Right forelimb (tissue), 1 donor: ENCODE data around the gene LPGAT1.
A peak's percentile ranks its signal among the peaks of the same experiment; 100 is the strongest.
"Not testable (repeated sequence)": the region's sequence is repeated elsewhere in the genome, so short reads cannot be mapped to it uniquely, and the experiment has no call there.

Experiments used
- DNase-seq: peaks from one replicate; pipeline ENCODE4 v3.0.0-alpha.2; 2018

LPGAT1 gene, protein sequence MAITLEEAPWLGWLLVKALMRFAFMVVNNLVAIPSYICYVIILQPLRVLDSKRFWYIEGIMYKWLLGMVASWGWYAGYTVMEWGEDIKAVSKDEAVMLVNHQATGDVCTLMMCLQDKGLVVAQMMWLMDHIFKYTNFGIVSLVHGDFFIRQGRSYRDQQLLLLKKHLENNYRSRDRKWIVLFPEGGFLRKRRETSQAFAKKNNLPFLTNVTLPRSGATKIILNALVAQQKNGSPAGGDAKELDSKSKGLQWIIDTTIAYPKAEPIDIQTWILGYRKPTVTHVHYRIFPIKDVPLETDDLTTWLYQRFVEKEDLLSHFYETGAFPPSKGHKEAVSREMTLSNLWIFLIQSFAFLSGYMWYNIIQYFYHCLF

DNA sequence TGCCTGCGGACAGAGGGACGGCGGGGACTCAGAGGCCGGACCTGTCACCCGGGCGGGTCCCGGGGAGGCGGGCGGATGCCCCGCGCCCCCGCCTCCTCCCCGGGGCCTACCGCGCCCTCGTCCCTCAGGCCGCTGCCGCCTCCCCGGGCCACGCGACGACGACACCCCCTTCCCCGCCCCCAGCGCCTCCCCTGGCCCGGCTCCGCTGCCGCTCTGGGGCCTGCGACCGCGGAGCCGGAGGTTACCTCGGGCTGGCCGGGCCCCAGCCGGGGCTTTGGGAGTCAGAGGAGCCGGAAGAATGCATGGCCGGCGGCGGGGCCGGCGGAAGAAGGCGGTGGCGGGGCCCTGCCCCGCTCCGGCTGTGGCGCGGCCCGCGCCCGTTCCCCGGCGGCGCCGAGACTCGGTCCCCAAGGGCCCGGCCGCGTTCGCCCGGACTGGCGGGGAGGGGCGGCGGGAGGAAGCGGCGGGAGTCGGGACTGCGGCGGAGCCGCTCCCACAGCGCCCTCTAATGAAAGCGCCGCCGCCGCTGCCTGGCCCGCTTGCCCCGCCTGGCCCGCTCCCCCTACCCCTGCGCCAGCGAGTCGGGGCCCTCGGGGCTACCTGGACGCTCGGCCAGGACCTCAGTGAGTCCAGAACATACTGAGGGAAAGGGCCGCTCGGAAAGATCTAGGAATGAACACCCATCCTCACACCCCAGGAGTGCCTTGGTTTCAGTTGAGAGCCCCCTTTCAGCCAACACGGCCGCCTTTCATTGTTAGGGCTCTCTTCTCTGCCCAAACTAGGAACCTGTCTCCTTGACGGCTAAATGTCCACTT is at the start of gene LPGAT1:
Gene LPGAT1, minus strand, starts transcription at position 436 of the 815 bp plus-strand sequence. CDS start 1,467 bp downstream, outside the sequence.
- DNase-seq: peak; percentile 85

DNA sequence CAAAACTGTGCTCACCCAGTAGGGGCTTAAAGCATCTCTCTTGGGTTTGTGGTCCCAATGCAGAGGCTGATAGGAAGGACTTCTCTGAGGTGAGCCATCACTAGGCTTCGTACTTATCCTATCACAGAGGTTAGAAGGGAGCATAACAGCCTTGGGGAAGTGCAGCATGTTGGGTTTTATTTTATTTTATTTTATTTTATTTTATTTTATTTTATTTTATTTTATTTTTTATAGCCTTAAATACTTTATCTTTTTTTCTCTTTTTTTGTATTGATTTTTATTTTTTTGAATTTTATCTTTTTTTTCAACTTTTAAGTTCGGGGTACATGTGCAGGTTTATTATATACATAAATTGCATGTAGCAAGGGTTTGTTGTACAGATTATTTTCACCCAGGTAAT is 48.9 kb upstream of the LPGAT1 start:
- DNase-seq: no peak

DNA sequence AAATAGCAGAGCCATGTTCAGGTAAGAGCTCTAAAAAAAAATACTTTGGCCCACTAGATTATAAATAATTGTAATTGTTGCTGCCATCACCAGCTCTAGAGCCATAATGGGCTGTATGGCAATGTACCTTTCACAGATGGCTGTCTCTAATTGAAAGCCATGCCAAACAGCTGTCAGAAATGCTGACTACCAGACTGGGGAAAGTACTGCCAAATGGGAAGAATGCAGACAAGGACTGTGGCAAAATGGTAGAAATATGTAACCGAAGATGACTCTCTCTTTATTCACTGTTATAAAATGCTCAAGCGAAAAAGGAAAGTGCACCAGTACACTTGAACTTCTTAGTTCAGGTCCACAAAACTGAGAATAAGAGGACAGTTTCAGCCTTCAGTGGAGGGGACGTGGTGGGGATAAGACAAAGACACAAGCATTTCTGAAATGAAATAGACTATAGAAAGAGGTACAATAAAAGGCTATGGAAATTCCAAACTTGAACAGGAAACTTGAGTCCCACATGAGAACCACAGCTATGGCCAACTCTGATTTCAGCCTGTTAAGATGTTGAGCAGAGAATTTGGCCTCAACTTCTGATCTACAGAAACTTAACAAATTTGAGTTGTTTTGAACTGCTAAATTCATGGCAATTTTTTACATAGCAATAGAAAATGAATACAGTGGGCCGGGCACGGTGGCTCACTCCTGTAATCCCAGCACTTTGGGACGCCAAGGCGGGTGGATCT is 46.5 kb upstream of the LPGAT1 start:
- DNase-seq: no peak

DNA sequence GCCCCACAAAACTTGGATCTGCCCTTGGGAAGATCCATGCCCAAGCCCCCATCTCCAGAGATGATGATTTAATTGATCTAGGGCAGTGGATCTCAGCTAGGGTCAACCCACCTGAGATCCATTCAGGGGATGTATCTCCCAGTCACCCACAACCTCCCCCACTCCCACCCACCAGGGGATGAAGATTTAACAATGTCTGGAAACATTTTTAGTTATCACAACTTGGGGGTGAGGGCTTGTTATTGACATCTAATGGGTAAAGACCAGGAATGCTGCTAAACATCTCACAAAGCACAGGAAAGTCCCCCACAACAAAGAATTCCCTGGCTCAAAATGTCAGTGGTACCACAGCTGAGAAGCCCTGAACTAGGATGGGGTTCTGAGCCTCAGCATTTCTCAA is 45.0 kb upstream of the LPGAT1 start:
- DNase-seq: no peak

DNA sequence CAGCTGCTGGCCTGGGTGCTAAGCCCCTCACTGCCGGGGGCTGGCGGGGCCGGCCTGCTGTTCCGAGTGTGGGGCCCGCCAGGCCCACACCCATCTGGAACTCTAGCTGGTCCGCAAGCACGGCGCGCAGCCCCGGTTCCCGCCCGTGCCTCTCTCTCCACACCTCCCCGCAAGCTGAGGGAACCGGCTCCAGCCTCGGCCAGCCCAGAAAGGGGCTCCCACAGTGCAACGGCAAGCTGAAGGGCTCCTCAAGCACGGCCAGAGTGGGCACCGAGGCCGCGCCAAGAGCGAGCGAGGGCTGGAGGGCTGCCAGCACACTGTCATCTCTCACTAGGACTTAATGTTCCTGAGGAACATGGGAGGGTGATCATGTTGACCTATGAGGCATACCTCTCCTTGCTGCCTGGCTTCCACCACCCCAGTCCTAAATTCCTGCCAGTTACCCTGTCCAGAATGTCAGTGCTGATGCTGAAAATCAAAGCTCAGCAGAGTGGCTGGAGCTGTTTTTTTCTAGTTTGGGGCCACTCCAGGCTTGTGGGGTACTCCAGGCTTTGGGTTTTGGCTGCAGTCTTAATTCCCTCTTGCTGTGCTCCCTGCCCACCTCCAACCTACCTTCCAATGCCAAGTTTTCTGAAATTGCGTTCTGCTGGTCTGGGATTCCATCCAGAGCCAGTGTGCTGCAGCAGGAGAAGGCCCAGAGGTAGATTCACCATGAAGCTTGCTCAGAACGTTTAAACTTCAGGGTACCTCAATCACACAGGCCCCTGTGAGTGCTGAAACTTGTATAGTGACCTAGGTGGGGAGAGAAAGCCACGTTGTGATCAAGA is 44.2 kb upstream of the LPGAT1 start:
- no peak for DNase-seq

DNA sequence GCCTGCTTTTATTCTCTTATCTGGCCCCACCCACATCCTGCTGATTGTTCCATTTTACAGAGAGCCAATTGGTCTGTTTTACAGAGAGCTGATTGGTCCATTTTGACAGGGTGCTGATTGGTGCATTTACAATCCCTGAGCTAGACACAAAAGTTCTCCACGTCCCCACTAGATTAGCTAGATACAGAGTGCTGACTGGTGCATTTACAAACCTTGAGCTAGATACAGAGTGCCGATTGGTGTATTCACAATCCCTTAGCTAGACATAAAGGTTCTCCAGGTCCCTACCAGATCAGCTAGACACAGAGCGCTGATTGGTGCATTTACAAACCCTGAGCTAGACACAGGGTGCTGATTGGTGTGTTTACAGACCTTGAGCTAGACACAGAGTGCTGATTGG is 43.2 kb upstream of the LPGAT1 start:
- not testable (repeated sequence) for DNase-seq

DNA sequence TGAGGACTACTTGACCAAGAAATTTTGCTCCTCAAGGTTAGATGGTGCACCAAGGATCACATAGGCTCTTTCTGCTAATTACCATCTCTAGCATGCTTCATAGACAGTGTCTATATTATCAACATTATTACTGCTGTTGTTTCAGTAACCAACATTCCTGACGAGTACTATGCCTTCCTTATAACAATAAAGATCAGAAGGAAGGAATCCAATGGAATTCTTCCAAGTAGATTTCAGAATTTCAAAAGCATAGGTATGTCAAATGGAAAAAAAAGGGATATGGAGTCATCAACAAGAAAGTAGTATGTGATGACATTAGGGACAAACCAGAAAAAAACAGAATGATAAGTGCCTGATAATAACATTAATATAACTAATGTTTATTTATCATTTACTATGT is 39.6 kb upstream of the LPGAT1 start:
- no peak for DNase-seq

DNA sequence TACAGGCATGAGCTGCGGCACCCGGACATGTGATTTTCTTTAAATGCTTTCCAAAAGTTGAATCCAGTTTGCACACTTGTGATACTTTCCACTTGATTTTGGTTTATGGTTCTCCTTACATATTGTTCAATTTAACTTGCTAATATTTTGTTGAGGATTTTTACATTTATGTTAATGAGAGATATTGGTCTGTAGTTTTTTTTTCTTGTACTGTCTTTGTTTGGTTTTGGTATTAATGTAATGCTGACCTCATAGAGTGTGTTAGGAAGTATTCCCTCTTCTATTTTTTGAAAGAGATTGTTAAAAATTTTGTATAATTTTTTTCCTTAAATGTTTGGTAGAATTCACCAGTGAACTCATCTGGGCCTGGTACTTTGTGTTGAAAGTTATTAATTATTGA is 34.6 kb upstream of the LPGAT1 start:
- no peak for DNase-seq

DNA sequence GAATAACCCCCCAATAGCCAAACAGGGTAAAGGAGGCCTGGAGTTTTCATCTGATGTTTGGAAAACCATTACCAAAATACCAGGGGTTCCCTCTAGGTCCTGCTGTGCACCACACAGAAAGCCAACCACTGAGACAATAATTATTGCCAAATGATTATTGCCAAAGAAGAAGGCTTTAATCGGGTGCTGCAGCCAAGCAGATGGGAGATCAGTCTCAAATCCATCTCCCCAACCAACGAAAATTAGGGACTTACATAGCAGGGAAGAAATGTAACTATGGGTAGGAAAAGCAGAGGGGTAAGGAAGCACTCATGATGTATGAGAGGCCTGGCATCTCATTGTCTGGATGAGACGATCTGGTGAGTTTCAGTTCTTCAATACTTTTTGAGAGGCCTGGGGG is 28.8 kb upstream of the LPGAT1 start:
- no peak for DNase-seq

DNA sequence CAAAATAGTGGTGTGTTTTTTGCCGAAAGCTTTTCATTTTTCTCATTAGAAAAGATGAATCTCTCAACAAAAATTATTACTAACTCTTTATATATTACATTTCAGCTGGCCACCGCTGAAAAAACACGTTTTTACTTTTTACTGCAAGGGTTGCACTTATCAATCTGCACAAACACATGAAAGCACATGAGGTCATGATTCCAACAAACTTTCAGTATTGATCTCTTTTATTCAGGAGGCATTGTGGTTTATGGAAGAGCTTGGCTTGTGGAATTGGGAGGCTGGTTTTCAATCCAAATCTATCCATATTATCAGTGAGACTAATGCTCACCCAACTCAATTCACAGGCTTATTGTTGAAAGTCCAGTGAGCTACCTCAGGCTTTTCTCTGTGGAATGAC is 20.6 kb upstream of the LPGAT1 start:
- no peak for DNase-seq

DNA sequence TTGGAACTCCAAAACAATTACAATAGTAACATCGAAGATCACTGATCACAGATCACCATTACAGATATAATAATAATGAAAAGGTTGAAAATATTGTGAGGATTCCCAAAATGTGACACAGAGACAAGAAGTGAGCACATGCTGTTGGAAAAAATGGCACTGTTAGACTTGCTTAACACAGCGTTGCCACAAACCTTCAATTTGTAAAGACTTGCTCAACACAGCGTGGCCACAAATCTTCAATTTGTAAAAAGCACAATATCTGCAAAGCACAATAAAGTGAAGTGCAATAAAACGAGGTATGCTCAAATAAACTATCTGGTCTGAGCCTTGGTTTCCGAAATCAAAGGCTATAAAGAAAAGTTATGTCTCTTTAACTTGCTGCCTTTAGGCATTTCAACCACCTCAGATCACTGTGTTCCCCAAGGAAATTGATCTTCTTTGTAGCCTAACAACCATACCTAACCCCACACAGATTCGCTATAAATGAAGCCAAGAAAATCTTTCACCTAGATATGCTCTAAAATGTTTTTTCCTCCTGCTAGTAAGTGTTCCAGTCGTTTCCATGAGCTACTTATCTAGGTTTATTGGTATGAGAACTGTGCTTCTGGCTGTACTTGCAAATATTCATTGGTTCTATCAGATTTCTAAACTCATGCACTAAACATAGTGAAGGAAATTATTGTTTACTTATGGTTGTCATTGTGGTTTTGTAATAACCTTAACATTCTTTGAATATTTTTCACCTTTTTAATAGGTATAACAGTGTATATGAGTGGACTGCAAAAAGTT is 13.1 kb upstream of the LPGAT1 start:
- no peak for DNase-seq

DNA sequence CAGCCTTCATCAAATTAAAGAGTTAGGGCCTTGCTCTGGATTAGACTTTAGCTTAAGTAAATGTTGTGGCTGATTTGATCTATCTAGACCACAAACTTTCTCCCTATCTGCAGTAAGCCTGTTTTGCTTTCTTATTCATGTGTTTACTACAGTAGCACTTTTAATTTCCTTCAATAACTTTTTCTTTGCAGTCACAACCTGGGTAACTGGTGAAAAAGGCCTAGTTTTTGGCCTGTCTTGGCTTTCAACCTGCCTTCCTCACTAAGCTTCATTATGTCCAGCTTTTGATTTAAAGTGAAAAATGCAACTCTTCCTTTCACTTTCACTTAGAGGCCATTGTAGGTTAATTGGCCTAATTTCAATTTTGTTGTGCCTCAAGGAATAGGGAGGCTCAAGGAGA is 12.5 kb upstream of the LPGAT1 start:
- DNase-seq: no peak

DNA sequence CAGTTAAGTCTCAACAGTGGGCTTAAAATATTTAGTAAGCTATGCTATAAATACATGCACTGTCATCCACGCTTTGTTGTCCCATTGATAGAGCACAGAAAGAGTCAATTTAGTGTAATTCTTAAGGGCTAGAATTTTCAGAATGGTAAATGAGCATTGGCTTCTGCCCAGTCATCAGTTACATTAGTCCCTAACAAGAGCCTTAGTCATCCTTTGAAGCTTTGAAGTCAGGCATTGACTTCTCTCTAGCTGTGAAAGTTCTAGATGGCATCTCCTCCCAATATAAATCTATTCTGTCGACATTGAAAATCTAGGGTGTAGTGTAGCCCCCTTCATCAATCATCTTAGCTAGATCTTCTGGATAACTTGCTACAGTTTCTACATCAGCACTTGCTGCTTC is 12.0 kb upstream of the LPGAT1 start:
- DNase-seq: no peak

DNA sequence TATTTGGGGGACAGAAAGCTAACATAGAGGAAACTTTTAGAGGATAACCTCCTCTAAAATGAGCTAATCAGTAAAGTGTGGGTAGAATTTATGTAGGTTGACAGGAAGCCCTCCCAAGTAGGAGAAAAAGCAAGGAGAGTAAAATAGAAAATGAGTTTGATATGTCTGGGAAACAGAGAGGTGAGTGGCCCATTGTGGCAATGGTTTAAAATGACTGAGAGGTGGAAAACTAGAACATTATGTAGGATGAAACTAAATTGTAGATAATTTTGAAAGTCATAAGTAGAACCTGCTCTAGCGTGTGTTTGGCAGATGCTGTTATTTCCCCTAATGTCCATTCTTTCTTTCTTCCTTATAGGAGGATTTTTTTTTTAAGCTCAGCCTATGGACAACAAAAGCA is 8.5 kb upstream of the LPGAT1 start:
- no peak for DNase-seq

DNA sequence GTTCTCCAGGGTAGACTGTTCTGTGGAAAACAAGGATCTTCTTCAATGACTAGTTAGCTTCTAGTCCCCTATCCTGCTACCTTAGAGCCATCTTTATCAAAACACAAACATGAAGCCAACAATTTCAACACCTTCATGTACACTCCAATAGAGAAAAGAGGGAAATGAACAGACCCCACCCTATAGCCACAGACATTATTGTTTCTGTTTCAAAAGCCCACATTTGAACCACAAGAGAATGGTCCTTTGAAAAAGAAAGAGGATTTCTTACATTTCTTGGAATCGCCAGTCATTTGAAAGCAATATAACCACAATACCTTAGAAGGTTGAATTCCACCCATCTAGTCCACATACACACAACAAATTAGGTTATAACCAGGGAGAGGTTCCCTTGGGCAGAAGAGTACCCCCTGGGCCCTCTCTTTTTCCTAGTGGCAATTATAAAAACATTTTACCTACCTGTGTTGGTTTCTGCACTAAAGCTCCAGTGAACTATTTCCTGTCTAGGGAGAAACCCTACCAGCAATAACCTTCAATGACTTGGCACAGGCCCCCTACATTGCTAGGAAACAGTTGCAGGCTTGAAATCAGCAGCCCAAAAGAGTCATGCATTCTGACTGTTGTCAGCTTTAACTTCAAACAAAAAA is 2.7 kb upstream of the LPGAT1 start:
- no peak for DNase-seq

DNA sequence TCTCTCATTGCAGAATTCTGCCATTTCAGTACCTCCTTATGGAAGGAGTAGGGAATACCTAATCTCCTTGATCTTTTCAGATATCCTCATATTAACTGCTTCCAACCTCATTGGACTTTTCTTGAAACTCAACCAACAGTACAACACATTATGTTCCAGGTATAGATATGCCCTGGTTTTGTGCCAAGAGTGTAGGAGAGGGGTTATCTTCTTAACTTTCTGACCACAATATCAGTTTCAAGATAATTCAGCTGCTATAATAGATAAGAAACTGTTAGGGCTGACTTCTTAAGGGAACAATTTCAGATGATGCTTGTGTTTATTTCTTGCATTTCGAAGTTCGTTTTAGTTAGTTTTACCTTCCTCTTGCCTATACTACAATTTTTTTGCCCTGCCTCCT is 2.1 kb upstream of the LPGAT1 start:
- DNase-seq: no peak

DNA sequence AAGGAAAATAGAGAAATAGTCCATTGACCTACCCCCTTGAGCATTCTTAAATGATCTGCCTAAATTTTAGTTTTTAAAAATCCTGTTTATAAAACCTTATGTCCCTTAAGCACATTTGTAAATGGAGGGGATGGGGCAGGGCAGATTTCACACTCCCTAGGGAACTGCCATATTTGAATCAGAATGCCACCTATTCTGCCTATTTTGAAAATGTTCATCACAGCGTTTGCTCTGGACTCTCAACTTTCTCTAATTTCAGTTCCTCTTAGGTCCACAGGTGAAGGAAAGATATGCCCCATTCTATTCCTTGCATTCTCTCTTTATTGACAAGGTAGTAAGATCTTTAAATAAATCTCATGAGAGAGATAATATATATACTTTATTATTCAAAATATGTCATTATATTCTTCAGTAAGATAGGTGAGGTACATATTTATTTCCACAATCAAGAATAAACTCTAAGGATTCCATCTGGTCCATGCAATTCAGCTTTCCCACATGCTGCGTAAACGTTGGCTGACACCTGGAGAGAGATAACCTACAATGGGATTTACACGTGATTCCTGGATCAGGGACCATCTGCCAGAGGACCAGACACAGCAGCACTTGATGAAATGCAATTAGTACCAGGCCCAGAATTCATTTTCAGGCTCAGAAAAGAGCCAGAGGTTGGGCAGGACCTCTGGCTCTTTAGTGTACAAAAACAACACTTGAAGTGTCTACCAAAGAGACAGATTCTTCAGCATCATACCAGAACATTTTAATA is 1.2 kb upstream of the LPGAT1 start:
- no peak for DNase-seq

DNA sequence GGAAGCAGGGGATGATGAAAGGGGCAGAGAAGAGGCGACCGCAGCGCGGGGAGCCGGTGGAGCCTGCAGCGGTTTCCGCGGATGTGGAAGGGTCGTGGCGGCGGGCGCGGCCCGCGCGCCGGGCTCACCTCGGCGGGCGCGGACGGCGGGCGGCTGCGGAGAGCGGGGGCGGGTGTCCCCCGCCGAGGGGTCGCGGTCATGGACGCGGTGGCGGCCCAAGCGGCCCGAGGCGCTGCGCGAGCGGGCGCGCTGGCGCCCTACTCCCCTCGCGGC is 572 bp downstream of the LPGAT1 start:
- no peak for DNase-seq

DNA sequence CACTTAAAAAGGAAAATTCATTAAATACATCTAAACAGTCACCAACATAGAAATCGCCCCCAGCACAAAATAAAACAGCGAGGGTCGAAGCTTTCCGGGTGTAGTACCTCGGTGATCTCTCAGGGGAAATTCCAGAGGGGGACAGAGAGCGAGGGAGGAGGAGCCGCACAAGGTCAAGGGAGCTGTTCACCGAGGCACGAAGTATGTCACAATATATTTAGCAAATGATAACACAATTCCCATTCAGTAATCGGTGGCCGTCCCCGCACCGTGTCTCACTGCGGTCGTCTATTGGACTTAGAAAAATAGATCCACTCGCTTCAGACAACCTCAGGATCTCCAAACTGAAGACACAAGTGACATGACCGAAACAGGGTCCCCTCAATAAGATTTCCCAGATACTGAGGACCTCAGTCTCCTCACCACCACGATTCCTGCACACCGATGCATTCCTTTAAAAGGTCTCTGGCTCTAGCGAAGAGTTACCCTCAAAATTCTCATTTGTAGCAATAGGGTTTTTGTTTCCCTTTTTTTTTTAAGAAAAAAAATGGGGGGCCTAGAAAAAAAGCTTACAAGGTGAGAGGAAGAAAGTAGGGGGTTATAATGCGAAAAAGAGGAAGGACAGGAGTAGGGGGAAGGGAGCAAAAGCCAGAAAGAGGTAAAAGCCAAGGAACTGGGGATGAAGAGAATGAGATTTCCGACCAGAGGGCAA is 1.1 kb downstream of the LPGAT1 start:
- DNase-seq: peak; percentile 43
